Endothelial cell (in vitro differentiated cells): ENCODE data around the gene REEP3. TPM values are rescaled to one million over a fixed set of nuclear protein-coding genes. Genes with fewer than 3 reads are reported as not detected.

Source experiments
- DNase-seq: peaks from one replicate; pipeline ENCODE4 v3.0.0; 2021; ENCODE audit warnings: low spot score
- H3K27ac Mint-ChIP-seq: one replicate; pipeline ENCODE4 v1.8.0; 2021; ENCODE audit warnings: mixed read lengths, inconsistent platforms; ENCODE audit not compliant: unreplicated experiment
- H3K27me3 Mint-ChIP-seq: one replicate; pipeline ENCODE4 v1.8.0; 2021; ENCODE audit warnings: mild to moderate bottlenecking, moderate library complexity, mixed read lengths, inconsistent platforms; ENCODE audit not compliant: unreplicated experiment
- H3K36me3 Mint-ChIP-seq: one replicate; pipeline ENCODE4 v1.8.0; 2021; ENCODE audit warnings: mild to moderate bottlenecking, low read depth, mixed read lengths, inconsistent platforms; ENCODE audit not compliant: unreplicated experiment
- H3K4me1 Mint-ChIP-seq: one replicate; pipeline ENCODE4 v1.8.0; 2021; ENCODE audit warnings: mild to moderate bottlenecking, mixed read lengths, inconsistent platforms; ENCODE audit not compliant: unreplicated experiment
- H3K4me3 Mint-ChIP-seq: one replicate; pipeline ENCODE4 v1.8.0; 2021; ENCODE audit warnings: mild to moderate bottlenecking, mixed read lengths, inconsistent platforms; ENCODE audit not compliant: unreplicated experiment
- H3K9me3 Mint-ChIP-seq: one replicate; pipeline ENCODE4 v1.8.0; 2021; ENCODE audit warnings: mixed read lengths, inconsistent platforms; ENCODE audit not compliant: unreplicated experiment
- CTCF ChIP-seq: fragments of 200-600 bp; sonication (generic); IDR thresholded peaks from one replicate; pipeline ENCODE4 v1.5.0; 2021; ENCODE audit warnings: antibody characterized with exemption; ENCODE audit not compliant: unreplicated experiment
- total RNA-seq: library from RNA; stranded (reverse); fragmentation: NEBNext Ultra II Directional; extraction: Animal tissue kit (Norgen Biotek cat#: 25700); gene quantifications from one replicate; pipeline ENCODE4 v1.2.1, GENCODE V29; 2021; ENCODE audit not compliant: unreplicated experiment

The REEP3 gene
- total RNA-seq, 1 donor from 2014 or later = 26.1 TPM

GRCh38 chr10:63671317-63671937 is 150.2 kb downstream of the REEP3 start:
- no peak for DNase-seq
- Mint-ChIP-seq H3K4me3 (no peak overlapping the region), H3K27ac (peak overlapping the region; percentile 67), H3K36me3 (no peaks in the 10 kb centered on the region), H3K4me1 (peaks cover 31% of the 10 kb centered on the region), H3K27me3 (peaks cover 4% of the 10 kb centered on the region), H3K9me3 (no peaks in the 10 kb centered on the region)
- TF ChIP-seq CTCF = no peak

- Mint-ChIP-seq H3K36me3 (no peaks in the 10 kb centered on the region), H3K27ac (peak overlapping the region; percentile 85), H3K9me3 (no peaks in the 10 kb centered on the region), H3K4me3 (no peak overlapping the region), H3K4me1 (peaks cover 31% of the 10 kb centered on the region), H3K27me3 (peaks cover 4% of the 10 kb centered on the region)
- no peak for TF ChIP-seq CTCF
- DNase-seq = no peak
These were observed 151.3 kb downstream of the REEP3 start for GRCh38 chr10:63672491-63672890.

- peaks cover 31% of the 10 kb centered on the region for H3K4me1 Mint-ChIP-seq
- no peaks in the 10 kb centered on the region for H3K36me3 Mint-ChIP-seq
- H3K9me3 Mint-ChIP-seq = no peaks in the 10 kb centered on the region
- TF ChIP-seq CTCF = no peak
- no peak for DNase-seq
- peaks cover 4% of the 10 kb centered on the region for H3K27me3 Mint-ChIP-seq
- H3K27ac Mint-ChIP-seq = peak overlapping the region; percentile 85
- no peak overlapping the region for H3K4me3 Mint-ChIP-seq
These were observed 152.0 kb downstream of the REEP3 start for GRCh38 chr10:63673246-63673645.

- Mint-ChIP-seq H3K4me1 (peaks cover 31% of the 10 kb centered on the region), H3K27me3 (peaks cover 5% of the 10 kb centered on the region), H3K4me3 (no peak overlapping the region), H3K27ac (no peak overlapping the region), H3K9me3 (no peaks in the 10 kb centered on the region), H3K36me3 (no peaks in the 10 kb centered on the region)
- DNase-seq = no peak
- TF ChIP-seq CTCF = no peak
These were observed 152.6 kb downstream of the REEP3 start for GRCh38 chr10:63673846-63674245.

Other genes starting within 250 kb of the REEP3 start
- gene JMJD1C, start 55.4 kb upstream of the REEP3 start, total RNA-seq = 83.7 TPM